Epithelial cell of prostate (primary cell): ENCODE measurements around the gene RGS7.

Experiments
- DNase-seq: peaks from one replicate; pipeline ENCODE4 v3.0.0-alpha.2; 2011; ENCODE audit warnings: low read depth, low spot score
- H3K27ac ChIP-seq: fragments of 450-650 bp; 2 replicates; pipeline ENCODE4 v1.5.1; 2017; ENCODE audit warnings: mild to moderate bottlenecking

RGS7 gene

DNA sequence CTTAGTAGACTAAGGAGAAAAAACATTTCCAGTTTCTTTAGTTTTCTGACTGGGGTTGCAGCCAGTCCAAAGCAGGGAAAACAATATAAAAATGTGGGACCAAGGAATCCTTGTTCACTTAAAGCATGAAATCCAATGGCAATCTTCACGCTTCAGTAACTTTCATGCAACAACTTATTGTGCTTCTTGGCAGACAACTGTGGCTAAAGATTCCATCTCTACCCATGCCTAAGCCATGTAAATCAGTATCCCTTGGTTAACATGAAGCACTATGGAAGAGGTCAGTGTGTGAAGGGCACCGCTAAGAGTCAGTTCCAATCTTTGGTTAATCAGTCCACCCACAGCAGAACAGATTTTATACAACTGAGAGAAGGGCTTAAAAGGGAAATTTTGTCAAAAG is 543.3 kb downstream of the RGS7 start:
- H3K27ac ChIP-seq, result no peak overlapping the region
- DNase-seq, result no peak

DNA sequence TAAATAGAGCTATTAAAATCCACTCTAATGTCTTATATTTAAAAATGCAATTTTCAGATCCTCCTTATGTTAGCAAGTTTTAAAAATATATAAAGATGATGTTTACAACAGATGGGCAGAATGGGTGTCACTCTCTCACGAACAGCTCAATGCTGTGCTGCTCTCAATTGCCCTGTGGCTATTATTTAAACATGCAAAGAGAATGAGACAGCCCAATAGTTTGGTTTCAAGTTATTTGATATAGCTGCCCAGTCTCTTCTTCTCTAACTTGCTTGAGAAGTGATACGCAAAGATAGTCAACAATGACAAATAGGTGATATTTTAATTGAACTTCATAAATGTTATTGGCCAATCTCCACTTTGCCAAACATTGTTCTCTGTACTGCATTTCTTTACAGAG is 545.7 kb downstream of the RGS7 start:
- no peak overlapping the region for H3K27ac ChIP-seq

DNA sequence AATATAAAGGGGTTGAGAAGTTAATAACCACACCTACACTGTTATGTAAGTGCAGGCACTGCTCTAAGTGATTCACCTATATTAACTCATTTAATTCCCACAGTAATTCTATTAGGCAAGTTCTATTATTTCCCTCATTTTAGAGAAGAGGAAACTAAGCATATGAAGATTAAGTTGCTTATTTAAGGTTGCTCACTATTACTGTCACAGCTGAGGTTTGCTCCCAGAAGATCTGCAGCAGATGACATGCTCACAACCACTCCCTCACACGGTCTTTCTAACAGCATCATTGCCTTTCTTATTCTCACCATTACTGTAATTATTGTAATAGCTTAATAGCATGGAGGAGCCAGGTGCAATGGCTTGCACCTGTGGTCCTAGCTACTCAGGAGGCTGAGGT is 548.6 kb downstream of the RGS7 start:
- H3K27ac ChIP-seq, result no peak overlapping the region
- DNase-seq, result no peak

More for the DNA sequence above, 545.7 kb downstream of the RGS7 start:
- no peak for DNase-seq

DNA sequence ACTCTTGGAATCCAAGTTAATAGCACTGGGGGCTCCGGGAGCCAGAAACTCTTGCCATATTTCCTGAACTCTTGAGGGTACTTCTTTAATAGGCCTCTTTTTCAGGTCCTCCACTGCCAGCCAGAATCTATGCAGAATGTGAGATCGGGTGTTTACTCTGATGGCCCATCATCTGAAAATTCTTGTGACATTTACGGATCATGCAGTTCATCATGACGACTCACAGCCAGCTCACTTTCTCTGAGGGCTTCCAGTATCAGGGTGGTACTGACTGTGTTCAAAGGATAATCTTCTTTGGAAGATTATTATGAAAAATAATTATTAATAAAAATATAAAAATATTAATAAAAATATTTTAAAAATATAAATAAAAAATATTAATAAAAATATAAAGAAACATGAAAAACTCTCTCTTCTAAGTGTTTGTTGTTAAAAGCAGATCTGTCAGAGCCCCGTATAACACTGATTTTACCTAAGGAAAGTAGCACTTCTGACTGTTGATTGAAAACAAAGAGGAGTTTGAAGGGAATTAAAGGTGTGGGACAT is 550.7 kb downstream of the RGS7 start:
- DNase-seq, result no peak
- no peak overlapping the region for H3K27ac ChIP-seq

DNA sequence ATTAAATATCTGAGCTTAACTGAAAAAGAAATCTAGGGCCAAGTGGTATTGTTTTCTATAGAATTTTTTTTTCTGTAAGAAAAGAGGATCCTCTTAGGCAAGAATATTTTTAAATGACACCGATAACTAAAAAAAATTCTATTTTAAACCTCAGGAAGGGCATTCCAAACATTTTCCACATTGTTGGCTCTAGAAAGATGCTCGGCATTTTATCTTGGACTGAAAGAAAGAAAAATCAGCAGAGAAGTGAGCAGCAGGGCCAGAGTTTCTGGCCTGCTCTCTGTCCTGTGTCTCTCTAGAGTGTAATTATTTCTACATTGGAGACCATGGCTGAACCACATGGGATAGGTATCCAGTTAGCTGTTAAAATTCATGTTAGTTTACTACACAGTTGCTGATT is 552.5 kb downstream of the RGS7 start:
- DNase-seq, result no peak
- no peak overlapping the region for H3K27ac ChIP-seq

DNA sequence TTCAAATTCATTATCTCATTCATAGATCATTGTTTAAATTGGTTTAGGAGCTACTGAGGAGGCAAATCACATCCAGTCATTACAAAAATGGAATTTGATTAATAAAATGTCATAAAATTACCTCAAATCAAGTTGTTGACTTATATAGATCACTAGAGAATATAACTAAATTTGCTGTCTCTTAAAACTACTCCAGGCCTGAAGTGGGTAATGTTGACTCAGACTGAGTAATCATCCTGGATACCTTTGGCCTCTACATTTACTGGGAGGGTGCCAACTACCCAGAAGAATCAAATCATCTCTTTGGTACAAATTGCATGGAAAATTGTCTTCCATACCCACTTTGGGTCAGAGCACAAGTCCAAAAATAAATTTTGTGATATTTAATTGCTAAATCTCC is 553.9 kb downstream of the RGS7 start:
- no peak overlapping the region for H3K27ac ChIP-seq
- DNase-seq, result peak; percentile 24

DNA sequence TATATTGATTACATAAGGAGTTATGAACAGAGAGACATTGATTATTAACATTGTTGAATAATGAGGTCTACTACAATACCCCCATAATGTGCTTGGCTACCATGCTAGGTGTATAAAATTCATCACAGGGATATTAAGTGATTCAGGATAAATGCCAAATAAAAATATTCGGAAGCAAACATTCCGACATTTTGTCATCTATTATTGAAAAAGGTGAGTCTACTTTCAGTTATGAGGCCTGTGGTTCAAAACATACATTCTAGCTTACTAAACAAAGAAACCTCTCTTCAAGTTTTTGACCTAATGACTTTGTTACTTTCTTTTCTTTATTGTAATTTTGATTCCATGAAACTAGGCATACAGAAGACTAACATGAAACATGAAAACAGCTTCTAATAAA is 554.7 kb downstream of the RGS7 start:
- H3K27ac ChIP-seq, result no peak overlapping the region
- DNase-seq, result no peak

DNA sequence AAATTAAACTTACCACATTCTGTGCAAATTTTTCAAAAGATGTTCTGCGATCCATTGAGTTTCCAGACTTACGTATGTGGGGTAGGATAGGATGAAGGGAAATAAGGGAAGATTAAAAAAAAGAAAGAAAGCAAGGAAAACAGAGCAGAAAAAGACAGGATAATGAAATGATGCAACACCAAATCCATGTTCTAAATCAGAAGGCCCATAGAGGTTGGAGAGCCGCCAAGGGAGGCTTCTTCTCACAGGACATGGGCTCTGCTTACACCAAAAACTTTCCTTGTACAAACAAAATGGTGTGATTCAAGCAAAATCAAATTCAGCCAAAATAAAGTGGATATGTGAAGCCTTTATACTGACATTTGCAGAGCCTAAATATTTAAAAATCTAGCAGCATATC is 555.6 kb downstream of the RGS7 start:
- H3K27ac ChIP-seq, result no peak overlapping the region
- DNase-seq, result no peak

DNA sequence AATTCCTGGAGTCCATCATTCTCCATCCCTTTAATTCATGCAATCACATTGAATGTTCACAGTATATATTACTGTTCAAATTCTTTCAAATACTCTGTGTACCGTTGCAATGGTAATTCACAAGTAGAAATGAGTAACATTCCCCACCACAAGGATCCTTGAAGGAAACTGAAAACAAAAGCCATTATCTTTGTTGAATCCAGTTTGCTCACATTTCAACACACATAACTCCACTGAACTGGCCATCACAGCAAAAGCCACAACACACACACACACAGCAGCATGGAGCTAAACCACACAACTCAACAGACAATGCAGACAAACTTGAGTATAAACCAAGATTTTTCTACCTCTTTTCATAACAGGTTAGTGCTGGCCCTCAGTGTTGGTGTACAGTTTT is 556.7 kb downstream of the RGS7 start:
- DNase-seq, result no peak
- H3K27ac ChIP-seq, result no peak overlapping the region

DNA sequence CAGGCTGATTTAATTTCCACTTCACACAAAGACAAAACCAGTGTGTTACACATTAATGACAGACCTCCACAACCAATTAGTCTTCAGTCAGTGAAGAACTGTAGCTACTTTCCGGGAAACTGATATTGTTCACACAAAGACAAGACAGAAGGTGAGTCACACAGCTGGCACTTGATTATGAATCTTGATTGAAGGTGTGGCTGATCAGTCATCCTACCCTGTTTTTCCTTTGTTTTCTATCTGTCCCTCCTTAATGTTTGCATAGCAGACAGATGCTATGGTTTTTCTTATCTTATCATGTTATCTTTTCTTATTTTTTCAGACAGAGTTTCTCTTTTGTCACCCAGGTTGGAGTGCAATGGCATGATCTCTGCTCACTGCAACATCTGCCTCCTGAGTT is 560.0 kb downstream of the RGS7 start:
- H3K27ac ChIP-seq, result no peak overlapping the region
- peak; percentile 59 for DNase-seq

DNA sequence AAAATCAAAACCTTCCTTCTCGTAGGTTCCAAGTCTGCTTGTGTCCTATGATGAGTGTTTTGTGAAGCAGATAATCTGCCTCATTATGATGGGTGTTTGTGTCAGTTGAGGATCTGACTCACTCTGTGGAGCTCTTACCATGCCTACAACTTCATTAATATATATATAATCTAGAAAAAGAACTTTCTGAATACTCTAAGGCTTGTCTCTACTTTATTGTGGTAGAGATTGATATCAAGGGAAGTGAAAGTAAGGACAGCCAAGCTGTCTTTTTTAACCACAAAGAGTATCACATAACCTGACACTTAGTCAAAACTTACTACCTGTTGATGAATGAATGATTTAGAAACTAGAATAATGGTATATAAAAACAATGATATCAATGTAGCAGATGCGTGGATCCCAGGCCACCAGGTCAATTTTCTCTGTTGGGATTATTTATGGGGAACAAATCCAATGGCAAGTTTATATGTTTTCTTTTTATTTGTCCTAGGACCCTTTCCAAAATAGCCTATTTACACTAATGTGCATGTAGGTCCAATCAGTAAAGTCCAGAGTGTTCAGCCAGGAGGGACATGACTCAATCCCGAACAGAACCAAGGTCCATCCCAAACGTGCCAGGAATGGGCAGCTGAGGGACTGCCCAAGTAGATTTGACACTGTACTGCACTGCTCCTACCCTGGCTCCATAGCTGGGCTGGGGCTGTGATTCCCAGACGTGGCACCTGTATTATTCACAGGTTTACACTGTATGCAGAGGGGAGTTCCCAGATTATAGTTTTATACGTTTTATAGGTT is 562.8 kb downstream of the RGS7 start:
- no peak for DNase-seq

DNA sequence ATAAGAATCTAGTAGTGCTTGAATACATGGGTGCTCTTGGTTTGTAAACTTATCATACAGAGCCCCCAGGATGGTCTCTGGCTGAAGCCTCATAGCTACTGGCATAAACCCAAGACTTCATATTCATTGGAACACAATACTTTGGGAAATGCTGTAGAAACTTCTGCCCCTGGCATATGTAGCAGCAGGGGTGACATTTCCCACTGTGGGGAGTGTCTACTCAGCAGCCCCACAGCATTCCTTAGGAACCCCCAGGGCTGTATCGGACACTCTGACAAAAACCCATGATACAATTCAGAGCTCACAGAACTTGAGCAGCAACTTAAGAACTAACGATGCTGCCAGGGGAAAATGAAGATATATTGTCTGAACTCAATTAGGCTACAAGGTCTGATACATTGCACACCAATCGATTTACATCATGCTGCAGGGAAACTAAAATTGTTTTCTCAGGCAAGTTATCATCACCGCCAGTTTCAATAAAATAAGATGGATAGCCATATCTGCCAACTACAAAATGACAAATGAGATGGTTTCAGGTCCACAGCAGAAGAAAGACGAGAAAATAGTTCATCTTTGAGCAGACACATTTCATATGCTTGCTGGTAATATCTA is 564.0 kb downstream of the RGS7 start:
- DNase-seq, result no peak
- no peak overlapping the region for H3K27ac ChIP-seq

More for the DNA sequence above, 562.8 kb downstream of the RGS7 start:
- H3K27ac ChIP-seq, result no peak overlapping the region

DNA sequence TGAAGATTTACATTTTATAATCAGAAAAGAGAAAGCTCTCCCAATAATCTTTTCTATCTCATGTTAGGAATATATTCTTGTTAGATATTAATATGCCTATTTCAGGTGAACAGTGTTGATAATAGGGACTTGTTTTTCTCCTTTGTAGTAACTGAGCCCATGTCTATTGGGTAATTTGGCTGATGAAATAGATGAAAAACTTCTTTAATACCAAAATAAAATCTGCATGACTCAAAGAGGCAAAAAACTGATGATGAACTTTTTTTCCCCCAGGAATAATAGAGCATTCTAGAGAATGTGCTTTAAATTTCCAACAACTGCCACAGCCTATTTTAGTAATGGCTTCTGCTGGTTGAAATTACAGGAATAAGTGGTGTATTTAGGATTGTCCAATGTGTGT is 566.1 kb downstream of the RGS7 start:
- DNase-seq, result no peak

DNA sequence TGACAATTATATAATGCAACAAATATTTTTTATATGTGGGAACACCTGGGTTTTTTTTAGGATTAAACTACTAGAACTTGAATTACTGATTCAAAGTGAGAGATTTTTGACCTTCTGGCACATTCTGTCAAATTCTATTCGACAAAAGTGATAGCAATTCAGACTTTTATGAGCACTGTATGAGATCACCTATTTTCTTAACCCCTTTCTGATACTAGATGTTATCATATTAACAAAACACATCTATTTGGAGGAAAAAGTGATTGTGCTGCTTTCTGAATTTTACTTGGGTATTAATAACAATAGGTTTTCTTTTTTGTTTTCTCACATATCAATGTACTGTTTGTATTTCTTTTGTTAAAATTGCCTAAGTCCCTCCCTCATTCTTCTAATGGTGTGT is 570.1 kb downstream of the RGS7 start:
- no peak for DNase-seq
- H3K27ac ChIP-seq, result no peak overlapping the region

More for the DNA sequence above, 566.1 kb downstream of the RGS7 start:
- H3K27ac ChIP-seq, result no peak overlapping the region

DNA sequence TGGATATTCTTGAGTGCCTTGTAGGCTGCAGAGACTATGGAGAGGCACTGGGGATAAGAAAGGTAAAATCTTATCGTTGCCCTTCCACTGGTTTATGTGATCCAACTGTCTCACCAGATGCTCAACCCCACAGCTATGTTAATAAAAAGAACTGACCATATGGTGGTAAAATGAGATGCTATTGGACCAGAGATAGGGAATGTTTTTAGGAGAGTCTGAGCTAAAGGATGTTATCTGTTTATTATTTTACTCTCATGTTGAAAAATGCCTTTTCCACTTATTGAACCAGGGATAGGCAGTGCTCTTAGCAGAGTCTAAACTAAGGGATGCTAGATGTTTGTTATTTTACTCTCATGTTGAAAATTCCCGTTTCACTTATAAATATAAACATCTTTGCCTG is 572.2 kb downstream of the RGS7 start:
- H3K27ac ChIP-seq, result no peak overlapping the region
- DNase-seq, result no peak

DNA sequence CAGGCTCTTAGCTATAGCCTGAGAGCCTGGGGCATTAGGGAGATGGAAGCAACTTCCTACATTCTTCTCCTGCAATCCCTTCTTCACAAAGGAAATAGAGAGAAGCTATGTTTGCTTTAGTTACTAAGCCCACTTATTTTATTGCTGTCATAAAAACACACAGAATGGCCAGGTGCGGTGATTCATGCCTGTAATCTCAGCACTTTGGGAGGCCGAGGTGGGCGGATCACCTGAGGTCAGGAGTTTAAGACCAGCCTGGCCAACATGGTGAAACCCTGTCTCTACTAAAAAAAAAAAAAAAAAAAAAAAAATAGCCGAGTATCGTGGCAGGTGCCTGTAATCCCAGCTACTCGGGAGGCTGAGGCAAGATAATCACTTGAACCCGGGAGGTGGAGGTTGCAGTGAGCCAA is 573.3 kb downstream of the RGS7 start:
- peak; percentile 69 for DNase-seq
- peak overlapping the region; percentile 62 for H3K27ac ChIP-seq

DNA sequence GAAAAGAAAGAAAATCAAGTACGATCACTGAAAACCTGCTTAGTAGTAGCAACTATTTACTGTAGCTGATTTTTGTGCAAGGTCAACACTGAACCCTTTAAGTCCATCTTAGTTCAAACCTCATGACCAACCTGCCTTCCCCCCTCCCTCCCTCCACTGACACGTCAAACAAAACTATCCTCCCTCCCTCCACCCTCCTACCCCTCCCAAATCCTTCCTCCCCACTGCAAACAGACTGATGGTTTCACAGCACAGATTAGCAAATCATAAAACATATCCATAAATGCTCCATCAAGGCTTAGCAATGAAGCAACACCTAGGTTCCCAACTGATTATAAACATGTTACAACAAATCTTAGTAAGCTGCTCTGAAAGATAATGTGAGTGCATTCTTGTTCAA is 580.8 kb downstream of the RGS7 start:
- no peak overlapping the region for H3K27ac ChIP-seq
- DNase-seq, result no peak

DNA sequence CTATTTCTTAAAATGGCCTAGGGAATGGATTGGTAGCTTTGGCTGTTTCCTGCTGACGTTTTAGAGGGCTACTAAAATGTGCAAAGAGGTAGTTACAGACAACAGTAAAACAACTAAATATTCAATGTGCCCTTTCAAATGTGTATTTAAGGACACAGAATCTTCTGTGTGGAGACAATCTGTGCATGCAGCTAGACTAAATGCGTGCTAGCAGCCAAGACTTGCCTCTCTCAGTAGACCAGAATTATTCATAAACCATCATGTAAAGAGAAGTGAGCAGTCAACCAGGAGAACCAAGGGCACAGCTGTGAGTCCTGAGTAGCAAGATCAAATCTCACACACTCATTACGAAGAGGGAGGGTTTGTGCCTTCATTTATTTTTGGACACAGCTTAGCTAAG is 584.9 kb downstream of the RGS7 start:
- DNase-seq, result no peak
- H3K27ac ChIP-seq, result no peak overlapping the region

DNA sequence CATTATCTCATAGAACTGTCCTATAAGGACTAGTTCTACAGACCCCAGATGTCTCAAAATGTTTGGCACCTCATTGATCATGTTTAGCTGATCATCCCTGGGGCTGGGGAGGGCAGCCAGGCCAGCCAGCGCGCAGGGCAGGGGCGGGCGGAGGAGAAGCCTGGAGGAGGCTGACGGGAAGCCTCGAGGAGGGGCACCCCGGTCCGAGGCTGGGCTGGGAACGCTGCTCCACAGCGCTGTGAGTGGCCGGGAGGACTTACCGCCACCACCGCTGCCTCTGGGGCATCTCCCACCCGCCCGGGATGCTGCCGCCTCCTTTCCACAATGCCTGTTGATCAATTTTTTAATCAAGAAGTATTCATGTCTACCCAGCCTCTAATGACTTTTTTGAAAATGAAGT is 585.6 kb downstream of the RGS7 start:
- no peak for DNase-seq

DNA sequence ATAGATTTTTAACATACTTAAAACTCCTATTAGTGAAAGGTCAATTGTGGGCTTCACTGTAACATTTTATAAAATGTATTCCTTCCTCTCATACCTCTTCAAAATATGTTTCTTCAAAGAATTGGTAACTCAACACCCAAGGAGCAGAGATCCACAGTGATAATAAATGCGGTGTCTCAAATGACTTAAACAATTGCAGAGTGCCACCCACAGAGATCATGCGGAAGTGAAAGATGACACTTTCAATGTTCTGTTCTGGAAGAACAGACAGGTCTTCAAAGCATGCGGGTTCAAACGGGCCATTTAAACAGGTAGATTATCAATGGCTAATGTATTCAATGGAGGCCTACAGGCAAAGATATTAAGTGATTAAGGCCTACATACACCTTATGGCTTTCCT is 588.0 kb downstream of the RGS7 start:
- H3K27ac ChIP-seq, result no peak overlapping the region
- no peak for DNase-seq

More for the DNA sequence above, 585.6 kb downstream of the RGS7 start:
- no peak overlapping the region for H3K27ac ChIP-seq

DNA sequence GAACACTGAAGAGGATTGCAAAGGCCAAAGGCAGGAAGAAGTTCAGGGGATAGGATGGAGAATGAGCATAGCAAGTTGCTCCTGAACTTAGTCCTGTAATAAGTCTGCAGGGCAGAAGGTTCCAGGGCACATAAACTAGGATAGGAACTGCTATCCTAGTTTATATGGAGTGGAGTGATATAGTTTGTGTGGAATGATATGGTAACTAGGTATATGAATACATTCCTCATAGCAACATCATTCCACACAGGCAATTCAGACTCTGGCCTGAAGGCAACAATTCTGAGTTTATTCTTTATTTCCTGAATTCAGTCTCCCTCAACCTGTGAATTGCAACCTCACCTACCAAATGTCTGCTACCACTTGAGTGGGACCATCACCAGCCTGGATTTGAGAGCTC is 590.2 kb downstream of the RGS7 start:
- no peak for DNase-seq
- no peak overlapping the region for H3K27ac ChIP-seq
